Spleen (tissue), 11 donors: ENCODE results near the gene LPP. TPM values are rescaled to one million over a fixed set of nuclear protein-coding genes. Genes with fewer than 3 reads are reported as not detected.
"Not testable (repeated sequence)": the region's sequence is repeated elsewhere in the genome, so short reads cannot be mapped to it uniquely, and the experiment has no call there.

ENCODE experiments used
- DNase-seq: peaks from one replicate; pipeline ENCODE4 v3.0.0-alpha.2; 2020
- H3K27ac ChIP-seq, 8 donors: fragments of 200-600 bp; sonication (generic) in 7 of 8; 1 replicate in 4 of 8; 2 replicates in 4 of 8; pipeline versions ENCODE4 v1.5.0 to v1.8.0; 2016 to 2021; ENCODE audit warnings: inconsistent platforms in 4 of 8, mild to moderate bottlenecking in 4 of 8, moderate library complexity in 1 of 8
- H3K27me3 ChIP-seq, 7 donors: fragments of 200-600 bp; sonication (generic) in 6 of 7; replicated peaks in 1 of 7; 1 replicate in 4 of 7; 2 replicates in 3 of 7; pipeline versions ENCODE4 v1.5.0 to v1.8.0; 2016 to 2021; ENCODE audit warnings: inconsistent platforms in 3 of 7, mild to moderate bottlenecking in 1 of 7
- H3K36me3 ChIP-seq, 6 donors: fragments of 200-600 bp; sonication (generic) in 5 of 6; 1 replicate in 4 of 6; 2 replicates in 2 of 6; pipeline versions ENCODE4 v1.5.0 to v1.8.0; 2016 to 2021; ENCODE audit warnings: inconsistent platforms in 2 of 6
- H3K4me1 ChIP-seq, 6 donors: fragments of 200-600 bp; sonication (generic) in 5 of 6; 1 replicate in 3 of 6; 2 replicates in 3 of 6; pipeline versions ENCODE4 v1.5.0 to v1.8.0; 2016 to 2021; ENCODE audit warnings: inconsistent platforms in 3 of 6
- H3K4me3 ChIP-seq, 8 donors: fragments of 200-600 bp; sonication (generic) in 7 of 8; 1 replicate in 4 of 8; 2 replicates in 4 of 8; pipeline versions ENCODE4 v1.5.0 to v1.8.0; 2016 to 2021; ENCODE audit warnings: inconsistent platforms in 4 of 8, mild to moderate bottlenecking in 4 of 8, moderate library complexity in 2 of 8
- H3K9me3 ChIP-seq, 8 donors: fragments of 200-600 bp; sonication (generic) in 7 of 8; 1 replicate in 4 of 8; 2 replicates in 4 of 8; pipeline versions ENCODE4 v1.5.0 to v1.8.0; 2016 to 2021; ENCODE audit warnings: inconsistent platforms in 4 of 8
- CTCF ChIP-seq, 11 experiments: fragments of 200-600 bp in 7 of 11; fragments of 450-650 bp in 4 of 11; sonication (generic) in 4 of 11; IDR thresholded peaks in 8 of 11; conservative IDR thresholded peaks in 3 of 11; 1 replicate in 7 of 11; 2 replicates in 4 of 11; pipeline versions ENCODE4 v1.4.0 to v1.8.0; 2016 to 2021; ENCODE audit warnings: antibody characterized with exemption in 11 of 11, inconsistent platforms in 4 of 11, mild to moderate bottlenecking in 1 of 11
- POLR2A ChIP-seq, 3 donors: fragments of 450-650 bp; IDR thresholded peaks; one replicate each; pipeline ENCODE4 v1.5.1; 2017; ENCODE audit warnings: antibody characterized with exemption in 3 of 3, mild to moderate bottlenecking in 1 of 3
- POLR2AphosphoS5 ChIP-seq, 3 donors: sonication (generic); formaldehyde crosslinking; IDR thresholded peaks; one replicate each; pipeline ENCODE4 v1.5.1; 2017; ENCODE audit warnings: antibody characterized with exemption in 3 of 3
- WGBS, 5 donors: extraction: QIAGEN DNeasy Blood & Tissue Kit in 3 of 5; methylation state at CpG; one replicate each; pipeline versions ENCODE4 v1.1.5 to v1.1.7; 2013 to 2018; 5-methylcytosine and 5-hydroxymethylcytosine counted together
- intact Hi-C: fragments of 100-400 bp; cut with DNase I; formaldehyde crosslinking; loops from one replicate; pipeline ENCODE4 v1.15.0; 2023; ENCODE audit warnings: low total_unique reads
- polyA plus RNA-seq, 3 donors: library from polyadenylated mRNA; stranded (reverse); fragments of 200-250 nt; gene quantifications; one replicate each; pipeline ENCODE4 v1.2.1, GENCODE V29; 2013
- total RNA-seq, 7 donors: library from RNA; depleted of rRNA in 3 of 7; stranded (reverse); fragments of >200 nt in 3 of 7; fragmentation: NEBNext Ultra II Directional in 4 of 7; extraction: Animal tissue kit (Norgen Biotek cat#: 25700) in 4 of 7; gene quantifications; one replicate each; pipeline versions ENCODE4 v1.1.0 to v1.2.1, GENCODE V29; 2016 to 2021
- donor health status: healthy with polysubstance abuse.
- donor health status: DM: no; HTN: no; CAD: no; lungs with moderate emphysema.
- donor health status: DM: no; HTN: no; CAD: no.
- donor health status: Bipolar disorder and iron deficiency.
- donor health status: healthy.
- donor health status: DM: no; HTN: no; CAD: no.
- donor health status: DM: yes; HTN: yes; CAD: no.

The LPP gene
- total and polyA plus RNA-seq, 10 donors, result 2.4 to 270 (median 156) TPM

GRCh38 chr3:188700501-188700900 lies 546.5 kb downstream of the LPP start:
- Histone ChIP-seq H3K4me1 (peaks cover 0 to 52% (median 19%) of the 10 kb centered on the region in 6 donors), H3K27me3 (no peaks in the 10 kb centered on the region), H3K27ac (peak overlapping the region in 2 of 8 donors; percentile 31 to 83), H3K9me3 (no peaks in the 10 kb centered on the region), H3K36me3 (no peaks in the 10 kb centered on the region), H3K4me3 (no peak overlapping the region)
- no peak for DNase-seq
- TF ChIP-seq CTCF (IDR thresholded peaks at IDR 0.05 in 8 of 11, conservative IDR thresholded peaks at IDR 0.05 in 3 of 11), result no peak
- no peak for TF ChIP-seq POLR2A (IDR thresholded peaks at IDR 0.05)
- TF ChIP-seq POLR2AphosphoS5 (IDR thresholded peaks at IDR 0.05), result no peak
- intact Hi-C loops, result no loop called here

GRCh38 chr3:188700918-188701317 lies 547.0 kb downstream of the LPP start:
- H3K27ac ChIP-seq, result peak overlapping the region in 6 of 8 donors; percentile 50 to 83 (median 78)
- TF ChIP-seq POLR2AphosphoS5 (IDR thresholded peaks at IDR 0.05) (no peak), POLR2A (IDR thresholded peaks at IDR 0.05) (no peak), CTCF (IDR thresholded peaks at IDR 0.05 in 8 of 11, conservative IDR thresholded peaks at IDR 0.05 in 3 of 11) (no peak)
- intact Hi-C loops, result no loop called here
- H3K36me3 ChIP-seq, result no peaks in the 10 kb centered on the region
- H3K4me1 ChIP-seq, result peaks cover 0 to 52% (median 19%) of the 10 kb centered on the region in 6 donors
- H3K4me3 ChIP-seq, result no peak overlapping the region
- H3K27me3 ChIP-seq, result no peaks in the 10 kb centered on the region
- no peak for DNase-seq
- H3K9me3 ChIP-seq, result no peaks in the 10 kb centered on the region

- H3K9me3 ChIP-seq, result no peaks in the 10 kb centered on the region
- no peak overlapping the region for H3K4me3 ChIP-seq
- H3K36me3 ChIP-seq, result no peaks in the 10 kb centered on the region
- TF ChIP-seq POLR2A (IDR thresholded peaks at IDR 0.05) (no peak), CTCF (IDR thresholded peaks at IDR 0.05 in 8 of 11, conservative IDR thresholded peaks at IDR 0.05 in 3 of 11) (no peak), POLR2AphosphoS5 (IDR thresholded peaks at IDR 0.05) (peak in 1 of 3 donors; percentile 69)
- 34 to 64% (median 44%) methylated on average over 4 of the region's 4 CpGs for WGBS, 5 donors
- H3K4me1 ChIP-seq, result peaks cover 0 to 52% (median 19%) of the 10 kb centered on the region in 6 donors
- intact Hi-C loops, result no loop called here
- H3K27me3 ChIP-seq, result no peaks in the 10 kb centered on the region
- no peak for DNase-seq
- H3K27ac ChIP-seq, result peak overlapping the region in 7 of 8 donors; percentile 50 to 83 (median 78)
Observed at GRCh38 chr3:188701485-188701969, 547.6 kb downstream of the LPP start.

GRCh38 chr3:188702028-188702427 lies 548.1 kb downstream of the LPP start:
- DNase-seq, H3K36me3 ChIP-seq, H3K27me3 ChIP-seq, intact Hi-C loops, H3K9me3 ChIP-seq, H3K4me3 ChIP-seq: not testable (repeated sequence)
- WGBS, 5 donors, result 53 to 86% (median 78%) methylated on average over 10 of the region's 10 CpGs
- peaks cover 0 to 53% (median 19%) of the 10 kb centered on the region in 6 donors for H3K4me1 ChIP-seq
- peak overlapping the region in 5 of 8 donors; percentile 50 to 83 (median 78) for H3K27ac ChIP-seq

GRCh38 chr3:188706176-188706575 lies 552.2 kb downstream of the LPP start:
- H3K27me3 ChIP-seq, result no peaks in the 10 kb centered on the region
- no peak overlapping the region for H3K4me3 ChIP-seq
- no peaks in the 10 kb centered on the region for H3K9me3 ChIP-seq
- WGBS, 5 donors, result 95 to 100% (median 95%) methylated on average over 1 of the region's 1 CpG
- H3K27ac ChIP-seq, result no peak overlapping the region
- peaks cover 0 to 24% (median 0%) of the 10 kb centered on the region in 6 donors for H3K36me3 ChIP-seq
- no peak for DNase-seq
- peaks cover 0 to 33% (median 9%) of the 10 kb centered on the region in 6 donors for H3K4me1 ChIP-seq
- no peak for TF ChIP-seq POLR2AphosphoS5 (IDR thresholded peaks at IDR 0.05)
- TF ChIP-seq CTCF (IDR thresholded peaks at IDR 0.05 in 8 of 11, conservative IDR thresholded peaks at IDR 0.05 in 3 of 11), result no peak
- no peak for TF ChIP-seq POLR2A (IDR thresholded peaks at IDR 0.05)
- intact Hi-C loops, result no loop called here
